GM12875 (cell line): ENCODE measurements around the gene GCK.

Experiments used
- H3K4me3 ChIP-seq: one replicate; pipeline ENCODE4 v1.5.1; 2011; ENCODE audit warnings: low read depth, low read length, control low read depth
- TF ChIP-seq, protein P1 (sequence below): IDR thresholded peaks from 2 replicates; pipeline ENCODE4 v1.5.1; 2011; ENCODE audit warnings: low read depth, mild to moderate bottlenecking, control low read depth, inconsistent platforms, low read length, moderate library complexity, borderline replicate concordance; ENCODE audit not compliant: insufficient read depth

GCK gene

DNA sequence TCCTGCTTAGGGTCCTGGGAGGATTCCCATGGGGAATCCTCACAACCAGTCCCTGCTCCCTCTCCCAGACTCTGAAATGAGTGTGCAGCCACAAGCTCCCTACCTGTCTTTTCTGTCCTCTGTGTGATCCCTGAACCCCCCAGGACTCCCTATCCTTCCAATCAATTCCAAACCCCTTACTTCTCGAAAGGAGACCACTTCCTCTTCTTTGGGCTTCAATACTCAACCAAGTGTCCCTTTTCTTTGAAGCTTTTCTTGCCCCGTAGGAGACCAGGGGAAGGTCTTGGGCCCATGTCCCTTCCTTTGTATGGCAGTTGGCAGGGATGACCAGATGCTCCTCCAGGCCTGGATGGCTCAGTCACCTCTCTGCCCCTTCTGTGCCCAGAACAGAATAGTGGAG is 83.4 kb downstream of the GCK start:
- H3K4me3 ChIP-seq: no peak overlapping the region
- TF ChIP-seq, protein P1, sequence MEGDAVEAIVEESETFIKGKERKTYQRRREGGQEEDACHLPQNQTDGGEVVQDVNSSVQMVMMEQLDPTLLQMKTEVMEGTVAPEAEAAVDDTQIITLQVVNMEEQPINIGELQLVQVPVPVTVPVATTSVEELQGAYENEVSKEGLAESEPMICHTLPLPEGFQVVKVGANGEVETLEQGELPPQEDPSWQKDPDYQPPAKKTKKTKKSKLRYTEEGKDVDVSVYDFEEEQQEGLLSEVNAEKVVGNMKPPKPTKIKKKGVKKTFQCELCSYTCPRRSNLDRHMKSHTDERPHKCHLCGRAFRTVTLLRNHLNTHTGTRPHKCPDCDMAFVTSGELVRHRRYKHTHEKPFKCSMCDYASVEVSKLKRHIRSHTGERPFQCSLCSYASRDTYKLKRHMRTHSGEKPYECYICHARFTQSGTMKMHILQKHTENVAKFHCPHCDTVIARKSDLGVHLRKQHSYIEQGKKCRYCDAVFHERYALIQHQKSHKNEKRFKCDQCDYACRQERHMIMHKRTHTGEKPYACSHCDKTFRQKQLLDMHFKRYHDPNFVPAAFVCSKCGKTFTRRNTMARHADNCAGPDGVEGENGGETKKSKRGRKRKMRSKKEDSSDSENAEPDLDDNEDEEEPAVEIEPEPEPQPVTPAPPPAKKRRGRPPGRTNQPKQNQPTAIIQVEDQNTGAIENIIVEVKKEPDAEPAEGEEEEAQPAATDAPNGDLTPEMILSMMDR: no peak

GRCh38 chr7:44104860-44105771 is 84.1 kb downstream of the GCK start:
- peak overlapping the region; percentile 21 for H3K4me3 ChIP-seq
- TF ChIP-seq, protein P1: no peak

DNA sequence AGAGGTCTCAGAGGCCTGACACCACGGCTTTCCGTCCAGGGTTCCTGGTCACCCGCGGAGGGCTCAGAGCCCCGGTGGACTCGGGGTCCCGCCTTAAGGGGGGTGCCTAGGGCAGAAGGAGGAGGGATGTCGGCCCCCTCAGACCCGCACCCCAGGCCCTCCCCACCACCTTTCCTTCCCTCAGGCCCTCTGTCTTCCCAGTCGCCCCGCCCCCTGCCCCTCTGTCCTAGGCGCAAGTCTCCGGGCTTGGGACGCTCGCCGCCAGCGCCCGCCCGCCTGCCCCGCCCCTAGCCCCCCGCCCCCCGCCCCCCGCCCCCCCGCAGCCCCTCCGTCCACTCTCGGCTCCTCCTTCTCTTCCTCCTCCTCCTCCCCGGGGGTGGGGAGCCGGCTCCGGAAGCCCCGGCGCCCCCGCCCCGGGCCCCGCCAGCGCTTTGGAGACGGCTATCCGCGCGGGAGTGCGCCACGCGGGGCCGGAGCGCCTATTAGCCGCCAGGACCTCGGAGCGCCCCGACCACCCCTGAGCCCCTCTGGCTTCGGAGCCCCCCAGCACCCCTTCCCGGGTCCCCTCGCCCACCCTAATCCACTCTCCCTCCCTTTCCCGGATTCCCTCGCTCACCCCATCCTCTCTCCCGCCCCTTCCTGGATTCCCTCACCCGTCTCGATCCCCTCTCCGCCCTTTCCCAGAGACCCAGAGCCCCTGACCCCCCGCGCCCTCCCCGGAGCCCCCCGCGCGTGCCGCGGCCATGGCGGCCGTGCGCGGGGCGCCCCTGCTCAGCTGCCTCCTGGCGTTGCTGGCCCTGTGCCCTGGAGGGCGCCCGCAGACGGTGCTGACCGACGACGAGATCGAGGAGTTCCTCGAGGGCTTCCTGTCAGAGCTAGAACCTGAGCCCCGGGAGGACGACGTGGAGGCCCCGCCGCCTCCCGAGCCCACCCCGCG is 85.0 kb downstream of the GCK start, which contains the start of gene AEBP1:
AEBP1 (plus strand) TSS at position 423 of the 937 bp plus-strand sequence; CDS start at position 744, 321 bp downstream.
- TF ChIP-seq, protein P1: no peak
- H3K4me3 ChIP-seq: peak within 1 kb of the TSS; percentile 21

DNA sequence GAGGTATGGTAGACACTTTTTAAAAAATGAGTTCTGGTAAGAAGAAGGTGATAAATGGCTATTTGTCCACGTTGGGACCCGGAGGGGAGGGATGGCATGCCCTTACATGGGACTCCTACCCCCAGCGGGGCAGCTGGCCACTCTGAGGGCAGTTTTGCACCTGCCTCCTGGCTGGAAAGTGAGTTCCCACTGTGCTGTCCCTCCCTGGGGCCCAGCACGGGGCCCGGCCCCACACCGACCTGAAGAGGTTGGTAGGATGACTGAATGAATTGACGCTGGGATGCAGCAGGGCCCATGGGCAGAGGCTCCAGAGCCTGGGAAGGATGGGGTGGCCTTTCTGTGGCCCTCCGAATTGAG is 85.7 kb downstream of the GCK start:
- H3K4me3 ChIP-seq: no peak overlapping the region
- TF ChIP-seq, protein P1: no peak

DNA sequence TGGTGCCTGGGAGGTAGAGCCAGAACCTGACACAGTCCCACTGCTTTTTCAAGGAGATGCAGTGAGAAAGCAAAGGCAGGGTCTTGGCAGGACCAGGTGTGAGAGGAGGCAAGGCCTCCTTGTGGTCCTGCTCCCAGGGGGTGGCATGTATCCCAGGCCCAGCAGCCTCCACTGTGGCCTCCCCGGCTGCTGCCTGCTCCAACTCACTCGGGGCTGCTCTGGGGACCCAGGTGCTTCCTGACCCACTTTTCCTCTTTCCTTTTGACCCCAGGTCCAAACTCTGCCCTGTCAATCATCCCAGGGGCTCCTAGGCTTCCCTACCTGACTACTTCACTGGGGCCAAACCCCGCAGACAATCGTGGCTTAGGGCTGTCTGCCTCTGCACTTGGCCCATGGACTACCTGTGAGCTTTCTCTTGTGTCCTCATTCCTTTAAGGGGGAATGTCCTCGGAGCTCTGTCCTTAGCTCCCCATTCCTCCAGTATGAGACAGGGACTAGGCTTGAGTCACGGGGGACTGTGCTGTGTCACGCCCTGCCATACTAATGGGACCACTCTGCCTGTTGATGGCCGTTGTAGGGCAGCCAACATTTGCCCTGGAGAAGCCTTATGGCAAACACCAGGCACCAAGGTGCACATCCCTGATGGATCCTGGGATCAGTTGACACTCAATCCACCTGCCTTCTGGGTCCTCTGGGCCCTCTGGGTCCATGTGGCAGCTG is 86.2 kb downstream of the GCK start:
- TF ChIP-seq, protein P1: no peak
- no peak overlapping the region for H3K4me3 ChIP-seq

DNA sequence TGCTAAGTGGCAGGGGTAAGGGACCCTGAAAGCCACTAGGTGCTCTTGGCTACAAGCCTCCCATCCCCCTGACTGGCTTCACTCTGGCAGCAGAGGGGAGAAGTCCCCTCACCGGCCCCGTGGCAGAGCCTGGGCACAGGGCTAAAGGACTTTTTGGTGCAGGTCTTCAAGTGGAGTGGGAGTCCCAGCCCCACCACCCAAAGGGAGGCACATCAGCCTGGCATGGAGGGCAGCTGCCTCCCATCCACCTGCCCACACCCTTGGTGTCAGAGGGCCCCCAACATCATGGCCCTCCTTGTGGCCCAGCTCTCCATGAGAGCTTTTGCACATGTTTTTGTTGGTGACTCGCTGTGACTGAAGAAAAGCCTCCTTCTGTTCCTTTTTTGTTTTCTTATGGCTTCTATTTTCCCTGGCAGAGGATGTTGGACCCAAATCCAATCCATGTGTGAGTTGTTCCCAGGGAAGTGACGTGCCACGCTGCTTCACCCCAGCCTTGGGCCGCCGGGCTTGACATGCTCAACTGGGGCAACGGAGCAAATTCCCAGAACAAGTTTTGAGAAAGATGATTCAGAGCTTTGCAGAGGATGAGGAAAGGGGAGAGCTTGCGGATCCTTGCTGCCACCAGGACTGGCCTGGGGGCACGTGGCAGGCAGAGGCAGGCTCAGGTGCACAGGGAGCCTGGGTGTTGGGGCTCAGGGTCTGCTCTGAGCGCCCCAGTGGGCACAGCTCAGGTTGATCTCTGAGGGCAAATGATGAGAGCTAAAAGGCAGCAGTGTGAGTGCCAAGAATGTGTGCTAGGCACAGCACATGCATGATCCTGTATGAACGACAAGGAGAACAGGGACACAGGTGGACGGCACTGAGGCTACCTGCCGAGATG is 87.0 kb downstream of the GCK start:
- no peak overlapping the region for H3K4me3 ChIP-seq
- TF ChIP-seq, protein P1: no peak
